NCI-H1436 (cell line): ENCODE measurements around the gene PAK2.
A peak's percentile ranks its signal among the peaks of the same experiment; 100 is the strongest.
"Not testable (repeated sequence)": the region's sequence is repeated elsewhere in the genome, so short reads cannot be mapped to it uniquely, and the experiment has no call there.

Experiments
- DNase-seq: peaks from one replicate; lab custom pipeline; 2025; lab: John Stamatoyannopoulos, UW

PAK2 gene

GRCh38 chr3:196843435-196844110 lies 103.9 kb downstream of the PAK2 start:
- no peak for DNase-seq

DNA sequence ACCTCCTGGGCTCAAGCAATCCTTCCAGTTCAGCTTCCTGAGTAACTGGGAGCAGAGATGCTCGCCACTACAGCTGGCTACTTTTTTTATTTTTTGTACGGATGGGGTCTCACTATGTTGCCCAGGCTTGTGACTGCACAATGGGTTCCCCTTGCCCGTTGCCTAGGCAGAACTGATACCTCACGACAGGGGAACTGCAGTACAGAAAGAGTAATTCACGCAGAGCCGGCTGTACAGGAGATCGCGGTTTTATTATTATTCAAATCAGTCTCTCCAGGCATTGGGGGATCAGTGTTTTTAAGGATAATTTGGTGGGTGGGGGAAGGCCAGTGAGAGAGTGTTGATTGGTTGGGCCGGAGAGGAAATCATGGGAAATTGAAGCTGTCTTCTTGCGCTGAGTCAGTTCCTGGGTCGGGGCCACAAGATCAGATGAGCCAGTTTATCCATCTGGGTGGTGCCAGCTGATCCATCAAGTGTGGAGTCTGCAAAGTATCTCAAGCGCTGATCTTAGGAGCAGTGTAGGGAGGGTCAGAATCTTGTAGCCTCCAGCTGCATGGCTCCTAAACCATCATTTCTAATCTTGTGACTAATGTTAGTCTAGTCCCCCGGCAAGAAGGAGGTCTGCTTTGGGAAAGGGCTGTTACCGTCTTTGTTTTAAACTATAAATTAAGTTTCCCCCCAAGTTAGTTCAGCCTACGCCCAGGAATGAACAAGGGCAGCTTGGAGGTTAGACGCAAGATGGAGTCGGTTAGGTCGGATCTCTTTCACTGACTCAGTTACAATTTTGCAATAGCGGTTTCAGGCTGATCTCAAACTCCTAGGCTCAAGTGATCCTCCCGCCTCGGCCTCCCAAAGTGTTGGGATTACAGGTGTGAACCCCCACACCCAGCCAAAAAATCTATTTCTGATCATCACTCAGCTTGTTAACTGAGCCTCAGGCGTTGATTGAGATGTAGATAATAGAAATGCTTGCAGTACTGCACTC lies 104.9 kb downstream of the PAK2 start:
- DNase-seq = not testable (repeated sequence)

DNA sequence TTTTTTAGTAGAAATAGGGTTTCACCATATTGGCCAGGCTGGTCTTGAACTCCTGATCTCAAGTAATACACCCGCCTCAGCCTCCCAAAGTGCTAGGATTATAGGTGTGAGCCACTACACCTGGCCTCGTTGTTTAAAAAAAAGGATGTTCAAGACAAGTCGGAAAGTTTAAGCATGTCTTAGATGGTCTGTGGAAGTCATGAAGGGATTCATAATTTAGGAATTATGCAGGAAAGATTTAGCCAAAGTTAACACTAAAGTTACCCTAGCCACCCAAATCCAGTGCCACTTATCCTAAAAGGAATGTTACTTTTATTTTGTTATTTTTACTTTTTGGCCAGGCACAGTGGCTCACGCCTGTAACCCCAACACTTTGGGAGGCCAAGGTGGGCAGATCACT lies 108.7 kb downstream of the PAK2 start:
- DNase-seq = not testable (repeated sequence)

- no peak for DNase-seq
Observed at GRCh38 chr3:196849180-196849741, 109.6 kb downstream of the PAK2 start.

- DNase-seq = not testable (repeated sequence)
Observed at GRCh38 chr3:196863000-196863399, 123.3 kb downstream of the PAK2 start.

- no peak for DNase-seq
Observed at GRCh38 chr3:196867155-196867506, 127.5 kb downstream of the PAK2 start.

GRCh38 chr3:196867507-196868296 lies 128.0 kb downstream of the PAK2 start, which contains the start of gene SENP5:
Gene SENP5 (plus strand): TSS chr3:196867920. CDS start chr3:196885182, 17,262 bp downstream.
- peak; percentile 93 for DNase-seq

DNA sequence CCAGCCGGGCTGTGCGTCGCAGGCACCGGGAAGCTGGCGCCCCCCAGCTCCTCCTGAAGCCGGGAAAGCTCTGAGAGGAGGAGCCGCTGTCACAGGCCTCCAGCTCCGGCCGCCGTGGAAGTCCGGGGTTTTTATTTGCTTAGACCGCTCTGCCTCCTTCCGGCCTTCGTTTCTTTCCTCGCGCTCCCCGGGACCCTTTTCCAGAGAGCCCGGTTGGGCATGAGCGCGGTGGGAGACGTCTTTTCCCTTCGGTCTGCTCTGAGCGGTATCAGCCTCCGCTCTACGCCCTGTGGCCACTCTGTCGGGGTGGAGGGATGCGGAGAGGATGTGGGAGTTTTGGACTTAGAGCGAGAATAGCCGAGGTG lies 128.6 kb downstream of the PAK2 start:
- DNase-seq = no peak

- DNase-seq = no peak
Observed at GRCh38 chr3:196872316-196872715, 132.7 kb downstream of the PAK2 start.

GRCh38 chr3:196874511-196875094 lies 134.9 kb downstream of the PAK2 start:
- not testable (repeated sequence) for DNase-seq

GRCh38 chr3:196875258-196875657 lies 135.6 kb downstream of the PAK2 start:
- no peak for DNase-seq
